Panc1 (cell line): ENCODE results near the gene BARX2. TPM values are rescaled to one million over a fixed set of nuclear protein-coding genes. Genes with fewer than 3 reads are reported as not detected.

Experiments
- ATAC-seq: fragments of 200-7000 bp; cut with Tn5 transposase; 2 replicates; pipeline ENCODE4 v1.9.1; 2020; ENCODE audit warnings: mild to moderate bottlenecking, moderate library complexity
- BruUV-seq: library from RNA; stranded (reverse); fragments of 400-500 nt; replicated peaks from 2 replicates; lab custom pipeline; 2021; lab: Mats Ljungman, UMichigan
- CTCF ChIA-PET: fragments of 300-600 bp; sonication (Branson Sonifier 250); formaldehyde crosslinking; loops from one replicate; lab custom pipeline; 2022; ENCODE audit warnings: antibody characterized with exemption; lab: Charles Lee
- POLR2A ChIA-PET: fragments of 300-600 bp; sonication (Branson Sonifier 250); formaldehyde crosslinking; loops from one replicate; lab custom pipeline; 2022; ENCODE audit warnings: antibody characterized with exemption; lab: Charles Lee
- DNase-seq: peaks from one replicate; pipeline ENCODE4 v3.0.0-alpha.2; 2010; ENCODE audit warnings: low read depth, low spot score
- H3K27ac ChIP-seq: 2 replicates; pipeline ENCODE4 v1.5.1; 2011; ENCODE audit warnings: mild to moderate bottlenecking, low read length, inconsistent platforms
- H3K27me3 ChIP-seq: fragments of 200-500 bp; sonication (Bioruptor generic); 2 replicates; pipeline ENCODE4 v1.6.0; 2014; ENCODE audit warnings: low read length, inconsistent platforms; ENCODE audit not compliant: control insufficient read depth, insufficient read depth
- H3K36me3 ChIP-seq: fragments of 200-500 bp; sonication (Bioruptor generic); 2 replicates; pipeline ENCODE4 v1.5.1; 2014; ENCODE audit warnings: inconsistent platforms, mild to moderate bottlenecking, low read length, moderate library complexity; ENCODE audit not compliant: control insufficient read depth, insufficient read depth
- H3K4me1 ChIP-seq: 2 replicates; pipeline ENCODE4 v1.5.1; 2011; ENCODE audit warnings: inconsistent platforms, mild to moderate bottlenecking, low read length, moderate library complexity; ENCODE audit not compliant: control insufficient read depth, insufficient read depth
- H3K4me3 ChIP-seq, 2 experiments: 2 replicates each; pipeline ENCODE4 v1.5.1; 2011 to 2012; ENCODE audit warnings: low read depth in 2 of 2, low read length in 2 of 2, mild to moderate bottlenecking in 2 of 2, inconsistent platforms in 1 of 2, moderate library complexity in 1 of 2
- H3K9me3 ChIP-seq: fragments of 200-500 bp; sonication (Bioruptor generic); 2 replicates; pipeline ENCODE4 v1.5.1; 2014; ENCODE audit warnings: low read depth, mild to moderate bottlenecking, inconsistent platforms, low read length, moderate library complexity; ENCODE audit not compliant: control insufficient read depth, insufficient read depth
- POLR2AphosphoS5 ChIP-seq: IDR thresholded peaks from 2 replicates; pipeline ENCODE4 v1.6.1; 2012; ENCODE audit warnings: mild to moderate bottlenecking, low read depth, low read length, moderate library complexity
- SIN3A ChIP-seq: IDR thresholded peaks from 2 replicates; pipeline ENCODE4 v1.6.1; 2012; ENCODE audit warnings: low read depth, mild to moderate bottlenecking, low read length, moderate library complexity, borderline replicate concordance; ENCODE audit not compliant: insufficient read depth
- TCF7L2 ChIP-seq: IDR thresholded peaks from 2 replicates; pipeline ENCODE4 v1.6.1; 2011; ENCODE audit warnings: mild to moderate bottlenecking, low read depth, low read length, inconsistent platforms
- in situ Hi-C: cut with HindIII; loops from 2 replicates; pipeline ENCODE4 v1.10.0; 2016; ENCODE audit warnings: low sequenced_read_pairs, low pct_unique_long_range_greater_than_20kb
- intact Hi-C: fragments of 100-400 bp; cut with micrococcal nuclease; formaldehyde crosslinking; loops from one replicate; pipeline ENCODE4 v1.10.0; 2022; ENCODE audit not compliant: unreplicated experiment
- total RNA-seq: library from RNA; stranded (reverse); gene quantifications from one replicate; pipeline ENCODE4 v1.2.1, GENCODE V29; 2021; ENCODE audit not compliant: unreplicated experiment
- TF ChIP-seq, protein P1 (sequence below): fragments of 450-650 bp; IDR thresholded peaks from 2 replicates; pipeline ENCODE4 v1.5.1; 2017; ENCODE audit warnings: mild to moderate bottlenecking
- TF ChIP-seq, protein P2 (sequence below), 2 experiments: IDR thresholded peaks; 2 replicates each; pipeline ENCODE4 v1.6.1; 2011 to 2012; ENCODE audit warnings: low read depth in 2 of 2, control low read depth in 1 of 2, low read length in 1 of 2, mild to moderate bottlenecking in 1 of 2, moderate library complexity in 1 of 2; ENCODE audit not compliant: insufficient read depth in 1 of 2

BARX2 gene
- total RNA-seq, 1 experiment from 2014 or later, result 3.9 TPM

DNA sequence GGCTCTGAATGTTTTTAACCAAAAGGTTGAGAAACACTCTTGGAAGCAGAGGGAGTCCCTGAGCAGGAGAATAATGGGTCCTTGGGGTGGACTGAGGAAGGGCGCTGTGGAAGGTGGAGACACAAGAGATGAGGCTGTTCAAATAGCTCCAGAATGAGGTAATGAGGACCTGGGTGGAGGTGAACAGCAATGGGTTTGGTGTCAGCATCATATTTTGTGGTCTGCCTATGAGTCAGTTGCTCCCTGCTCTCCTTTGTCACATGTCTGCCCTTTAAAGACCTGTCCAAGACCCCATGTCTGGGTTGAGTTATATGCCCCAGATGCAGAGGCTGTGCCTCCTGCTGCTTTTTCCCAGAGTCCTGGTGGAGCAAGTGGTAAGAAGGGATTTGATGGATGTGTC lies 113.6 kb downstream of the BARX2 start:
- in situ Hi-C loops, result no loop called here
- BruUV-seq, result no TSS peak
- TF ChIP-seq SIN3A, result no peak
- TF ChIP-seq, protein P1, sequence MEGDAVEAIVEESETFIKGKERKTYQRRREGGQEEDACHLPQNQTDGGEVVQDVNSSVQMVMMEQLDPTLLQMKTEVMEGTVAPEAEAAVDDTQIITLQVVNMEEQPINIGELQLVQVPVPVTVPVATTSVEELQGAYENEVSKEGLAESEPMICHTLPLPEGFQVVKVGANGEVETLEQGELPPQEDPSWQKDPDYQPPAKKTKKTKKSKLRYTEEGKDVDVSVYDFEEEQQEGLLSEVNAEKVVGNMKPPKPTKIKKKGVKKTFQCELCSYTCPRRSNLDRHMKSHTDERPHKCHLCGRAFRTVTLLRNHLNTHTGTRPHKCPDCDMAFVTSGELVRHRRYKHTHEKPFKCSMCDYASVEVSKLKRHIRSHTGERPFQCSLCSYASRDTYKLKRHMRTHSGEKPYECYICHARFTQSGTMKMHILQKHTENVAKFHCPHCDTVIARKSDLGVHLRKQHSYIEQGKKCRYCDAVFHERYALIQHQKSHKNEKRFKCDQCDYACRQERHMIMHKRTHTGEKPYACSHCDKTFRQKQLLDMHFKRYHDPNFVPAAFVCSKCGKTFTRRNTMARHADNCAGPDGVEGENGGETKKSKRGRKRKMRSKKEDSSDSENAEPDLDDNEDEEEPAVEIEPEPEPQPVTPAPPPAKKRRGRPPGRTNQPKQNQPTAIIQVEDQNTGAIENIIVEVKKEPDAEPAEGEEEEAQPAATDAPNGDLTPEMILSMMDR, result no peak
- TF ChIP-seq TCF7L2, result no peak
- Histone ChIP-seq H3K9me3 (no peaks in the 10 kb centered on the region), H3K36me3 (no peaks in the 10 kb centered on the region), H3K27ac (no peak overlapping the region), H3K4me3 (no peak overlapping the region), H3K4me1 (no peaks in the 10 kb centered on the region), H3K27me3 (peaks cover 10% of the 10 kb centered on the region)
- DNase-seq (no peak), ATAC-seq (no peak)
- ChIA-PET CTCF (no interaction called here), POLR2A (no interaction called here)
- intact Hi-C loops, result no loop called here

DNA sequence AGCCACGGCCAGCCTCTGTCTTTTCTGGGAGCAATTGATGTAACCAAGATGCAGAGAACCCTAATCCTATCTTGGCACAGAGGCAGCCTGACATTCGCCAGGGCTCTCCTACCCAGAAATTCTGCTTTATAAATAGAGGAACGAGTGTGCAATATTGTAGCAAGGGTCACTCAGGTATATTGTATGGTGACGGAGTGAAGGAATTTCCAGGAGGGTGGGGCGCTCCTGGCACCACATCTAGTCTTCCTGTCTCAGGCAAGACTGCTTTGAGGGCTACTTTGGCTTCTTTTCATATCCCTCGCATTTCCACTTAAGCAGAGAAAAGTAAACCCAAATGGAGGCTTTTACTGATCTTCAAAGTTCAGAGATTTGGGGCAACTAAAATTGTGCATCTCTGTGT lies 114.4 kb downstream of the BARX2 start:
- BruUV-seq, result no TSS peak
- CTCF ChIA-PET, result no interaction called here

More for the DNA sequence above, 114.4 kb downstream of the BARX2 start:
- H3K9me3 ChIP-seq, result no peaks in the 10 kb centered on the region
- in situ Hi-C loops (no loop called here), intact Hi-C loops (no loop called here)
- ATAC-seq, result no peak
- POLR2A ChIA-PET, result interaction anchor here (0.6 kb wide), 1 partner anchor 20 kb away, joined by 7 read pairs; no protein-coding TSS in a partner anchor
- H3K4me3 ChIP-seq, result no peak overlapping the region
- H3K27ac ChIP-seq, result no peak overlapping the region
- H3K27me3 ChIP-seq, result peaks cover 10% of the 10 kb centered on the region
- DNase-seq, result no peak
- H3K4me1 ChIP-seq, result no peaks in the 10 kb centered on the region
- no peak for TF ChIP-seq SIN3A
- no peak for TF ChIP-seq TCF7L2
- TF ChIP-seq, protein P2, sequence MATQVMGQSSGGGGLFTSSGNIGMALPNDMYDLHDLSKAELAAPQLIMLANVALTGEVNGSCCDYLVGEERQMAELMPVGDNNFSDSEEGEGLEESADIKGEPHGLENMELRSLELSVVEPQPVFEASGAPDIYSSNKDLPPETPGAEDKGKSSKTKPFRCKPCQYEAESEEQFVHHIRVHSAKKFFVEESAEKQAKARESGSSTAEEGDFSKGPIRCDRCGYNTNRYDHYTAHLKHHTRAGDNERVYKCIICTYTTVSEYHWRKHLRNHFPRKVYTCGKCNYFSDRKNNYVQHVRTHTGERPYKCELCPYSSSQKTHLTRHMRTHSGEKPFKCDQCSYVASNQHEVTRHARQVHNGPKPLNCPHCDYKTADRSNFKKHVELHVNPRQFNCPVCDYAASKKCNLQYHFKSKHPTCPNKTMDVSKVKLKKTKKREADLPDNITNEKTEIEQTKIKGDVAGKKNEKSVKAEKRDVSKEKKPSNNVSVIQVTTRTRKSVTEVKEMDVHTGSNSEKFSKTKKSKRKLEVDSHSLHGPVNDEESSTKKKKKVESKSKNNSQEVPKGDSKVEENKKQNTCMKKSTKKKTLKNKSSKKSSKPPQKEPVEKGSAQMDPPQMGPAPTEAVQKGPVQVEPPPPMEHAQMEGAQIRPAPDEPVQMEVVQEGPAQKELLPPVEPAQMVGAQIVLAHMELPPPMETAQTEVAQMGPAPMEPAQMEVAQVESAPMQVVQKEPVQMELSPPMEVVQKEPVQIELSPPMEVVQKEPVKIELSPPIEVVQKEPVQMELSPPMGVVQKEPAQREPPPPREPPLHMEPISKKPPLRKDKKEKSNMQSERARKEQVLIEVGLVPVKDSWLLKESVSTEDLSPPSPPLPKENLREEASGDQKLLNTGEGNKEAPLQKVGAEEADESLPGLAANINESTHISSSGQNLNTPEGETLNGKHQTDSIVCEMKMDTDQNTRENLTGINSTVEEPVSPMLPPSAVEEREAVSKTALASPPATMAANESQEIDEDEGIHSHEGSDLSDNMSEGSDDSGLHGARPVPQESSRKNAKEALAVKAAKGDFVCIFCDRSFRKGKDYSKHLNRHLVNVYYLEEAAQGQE (IDR thresholded peaks at IDR 0.05; ENCODE audit: insufficient read depth in 1 of 2, low read depth in 2 of 2, low read length in 1 of 2), result no peak
- TF ChIP-seq, protein P1, result no peak
- TF ChIP-seq POLR2AphosphoS5, result no peak
- H3K36me3 ChIP-seq, result no peaks in the 10 kb centered on the region
